K562 (cell line): ENCODE results near the gene TMED6. TPM values are rescaled to one million over a fixed set of nuclear protein-coding genes. Genes with fewer than 3 reads are reported as not detected.

ENCODE experiments used
- ATF7 ChIP-seq: fragments of 450-650 bp; IDR thresholded peaks from 2 replicates; pipeline ENCODE4 v1.7.1; 2014; ENCODE audit warnings: mild to moderate bottlenecking, moderate library complexity
- CHD1 ChIP-seq: fragments of 200-600 bp; sonication (generic); IDR thresholded peaks from one replicate; pipeline ENCODE4 v1.6.1; 2012; ENCODE audit warnings: mild to moderate bottlenecking, moderate library complexity, low read length, inconsistent platforms
- E4F1 ChIP-seq: fragments of 250-450 bp; sonication (Bioruptor Pico); IDR thresholded peaks from 2 replicates; pipeline ENCODE4 v1.5.0; 2021; ENCODE audit warnings: mild to moderate bottlenecking, borderline replicate concordance
- HMGN3 ChIP-seq: IDR thresholded peaks from 2 replicates; pipeline ENCODE4 v1.6.1; 2011; ENCODE audit warnings: borderline replicate concordance, low read depth, mild to moderate bottlenecking, mixed read lengths, low read length; ENCODE audit not compliant: insufficient read length; ENCODE audit errors: extremely low read depth
- MLLT1 ChIP-seq, 2 experiments: fragments of 450-650 bp; IDR thresholded peaks; 2 replicates each; pipeline ENCODE4 v1.6.1; 2016
- POLR2G ChIP-seq: fragments of 200-400 bp; formaldehyde crosslinking; IDR thresholded peaks from 2 replicates; pipeline ENCODE4 v1.6.1; 2017; ENCODE audit warnings: low read depth, mild to moderate bottlenecking, antibody characterized with exemption, low read length, moderate library complexity
- RBM22 ChIP-seq: fragments of 200-400 bp; formaldehyde crosslinking; IDR thresholded peaks from 2 replicates; pipeline ENCODE4 v1.6.1; 2018; ENCODE audit warnings: low read length, low read depth; ENCODE audit not compliant: poor library complexity, severe bottlenecking
- THRA ChIP-seq: fragments of 450-650 bp; IDR thresholded peaks from 2 replicates; pipeline ENCODE4 v1.6.1; 2017; ENCODE audit warnings: mild to moderate bottlenecking, moderate library complexity
- XRCC3 ChIP-seq: fragments of 450-650 bp; IDR thresholded peaks from 2 replicates; pipeline ENCODE4 v1.6.1; 2017; ENCODE audit warnings: mild to moderate bottlenecking, moderate library complexity
- ZKSCAN1 ChIP-seq: fragments of 150-350 bp; IDR thresholded peaks from 2 replicates; pipeline ENCODE4 v1.6.1; 2016; ENCODE audit warnings: low read depth, low read length
- ZNF24 ChIP-seq: fragments of 450-650 bp; IDR thresholded peaks from 2 replicates; pipeline ENCODE4 v1.6.1; 2016
- polyA plus RNA-seq, 8 experiments: library from polyadenylated mRNA; depleted of rRNA in 4 of 8; stranded (reverse) in 5 of 8; unstranded in 3 of 8; fragments of >200 nt; fragmentation: Nextera tagmentation in 2 of 8; fragmentation: Illumina TruSeq in 1 of 8; extraction: Ambion mirVana in 2 of 8; extraction: Trizol in 1 of 8; gene quantifications; 2 replicates each; pipeline versions ENCODE4 v1.2.1 to v1.2.3, GENCODE V29; 2011 to 2014; ENCODE audit warnings: inconsistent platforms in 1 of 8, missing spikeins in 1 of 8
- total RNA-seq, 7 experiments: library from RNA; depleted of rRNA in 6 of 7; stranded (reverse); fragments of >200 nt in 6 of 7; fragmentation: Illumina TruSeq in 2 of 7; extraction: Trizol in 2 of 7; gene quantifications; 2 replicates each; pipeline versions ENCODE4 v1.2.1 to v1.2.3, GENCODE V29; 2011 to 2021; ENCODE audit warnings: low replicate concordance in 1 of 7
- TF ChIP-seq, protein P1 (sequence below): fragments of 450-650 bp; IDR thresholded peaks from 2 replicates; pipeline ENCODE4 v1.6.1; 2016; ENCODE audit warnings: borderline replicate concordance
- TF ChIP-seq, protein P2 (sequence below), 3 experiments: IDR thresholded peaks in 2 of 3; conservative IDR thresholded peaks in 1 of 3; 2 replicates each; pipeline ENCODE4 v1.5.1; 2011 to 2012; ENCODE audit warnings: low read length in 3 of 3, mild to moderate bottlenecking in 3 of 3, control low read depth in 2 of 3, improper control_type of control experiment in 1 of 3, inconsistent platforms in 1 of 3, low read depth in 1 of 3, mixed read lengths in 1 of 3, moderate library complexity in 1 of 3; ENCODE audit not compliant: insufficient read depth in 2 of 3
- TF ChIP-seq, protein P3 (sequence below): fragments of 450-650 bp; formaldehyde crosslinking; IDR thresholded peaks from 2 replicates; pipeline ENCODE4 v1.4.0; 2020; ENCODE audit warnings: mild to moderate bottlenecking, moderate library complexity

Gene TMED6
- total and polyA plus RNA-seq, 9 of the 15 experiments (the other 6 are each of a cell fraction or from before 2014, with no cell fraction given) = 0.14 to 0.45 (median 0.25) TPM; not detected in 2

GRCh38 chr16:69311533-69312387 is 39.8 kb downstream of the TMED6 start (continued):
- TF ChIP-seq MLLT1 (IDR thresholded peaks at IDR 0.05) = no peak
- TF ChIP-seq, protein P1, sequence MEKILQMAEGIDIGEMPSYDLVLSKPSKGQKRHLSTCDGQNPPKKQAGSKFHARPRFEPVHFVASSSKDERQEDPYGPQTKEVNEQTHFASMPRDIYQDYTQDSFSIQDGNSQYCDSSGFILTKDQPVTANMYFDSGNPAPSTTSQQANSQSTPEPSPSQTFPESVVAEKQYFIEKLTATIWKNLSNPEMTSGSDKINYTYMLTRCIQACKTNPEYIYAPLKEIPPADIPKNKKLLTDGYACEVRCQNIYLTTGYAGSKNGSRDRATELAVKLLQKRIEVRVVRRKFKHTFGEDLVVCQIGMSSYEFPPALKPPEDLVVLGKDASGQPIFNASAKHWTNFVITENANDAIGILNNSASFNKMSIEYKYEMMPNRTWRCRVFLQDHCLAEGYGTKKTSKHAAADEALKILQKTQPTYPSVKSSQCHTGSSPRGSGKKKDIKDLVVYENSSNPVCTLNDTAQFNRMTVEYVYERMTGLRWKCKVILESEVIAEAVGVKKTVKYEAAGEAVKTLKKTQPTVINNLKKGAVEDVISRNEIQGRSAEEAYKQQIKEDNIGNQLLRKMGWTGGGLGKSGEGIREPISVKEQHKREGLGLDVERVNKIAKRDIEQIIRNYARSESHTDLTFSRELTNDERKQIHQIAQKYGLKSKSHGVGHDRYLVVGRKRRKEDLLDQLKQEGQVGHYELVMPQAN = peak; percentile 76
- peak; percentile 92 for TF ChIP-seq ZKSCAN1
- peak; percentile 90 for TF ChIP-seq CHD1
- no peak; the same call in 1 of the 2 replicates for TF ChIP-seq ATF7
- no peak for TF ChIP-seq XRCC3
- TF ChIP-seq RBM22 = peak; percentile 59
- TF ChIP-seq POLR2G = peak; percentile 76
- no peak for TF ChIP-seq THRA
- no peak for TF ChIP-seq E4F1 (CRISPR knock-in tag)
- TF ChIP-seq, protein P2, sequence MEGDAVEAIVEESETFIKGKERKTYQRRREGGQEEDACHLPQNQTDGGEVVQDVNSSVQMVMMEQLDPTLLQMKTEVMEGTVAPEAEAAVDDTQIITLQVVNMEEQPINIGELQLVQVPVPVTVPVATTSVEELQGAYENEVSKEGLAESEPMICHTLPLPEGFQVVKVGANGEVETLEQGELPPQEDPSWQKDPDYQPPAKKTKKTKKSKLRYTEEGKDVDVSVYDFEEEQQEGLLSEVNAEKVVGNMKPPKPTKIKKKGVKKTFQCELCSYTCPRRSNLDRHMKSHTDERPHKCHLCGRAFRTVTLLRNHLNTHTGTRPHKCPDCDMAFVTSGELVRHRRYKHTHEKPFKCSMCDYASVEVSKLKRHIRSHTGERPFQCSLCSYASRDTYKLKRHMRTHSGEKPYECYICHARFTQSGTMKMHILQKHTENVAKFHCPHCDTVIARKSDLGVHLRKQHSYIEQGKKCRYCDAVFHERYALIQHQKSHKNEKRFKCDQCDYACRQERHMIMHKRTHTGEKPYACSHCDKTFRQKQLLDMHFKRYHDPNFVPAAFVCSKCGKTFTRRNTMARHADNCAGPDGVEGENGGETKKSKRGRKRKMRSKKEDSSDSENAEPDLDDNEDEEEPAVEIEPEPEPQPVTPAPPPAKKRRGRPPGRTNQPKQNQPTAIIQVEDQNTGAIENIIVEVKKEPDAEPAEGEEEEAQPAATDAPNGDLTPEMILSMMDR (IDR thresholded peaks at IDR 0.05 in 2 of 3, conservative IDR thresholded peaks at IDR 0.05 in 1 of 3; ENCODE audit: insufficient read depth in 2 of 3, low read depth in 1 of 3, low read length in 3 of 3) = peak in 1 of 3 experiments; percentile 10; a peak in 1 of 6 replicates
- TF ChIP-seq, protein P3, sequence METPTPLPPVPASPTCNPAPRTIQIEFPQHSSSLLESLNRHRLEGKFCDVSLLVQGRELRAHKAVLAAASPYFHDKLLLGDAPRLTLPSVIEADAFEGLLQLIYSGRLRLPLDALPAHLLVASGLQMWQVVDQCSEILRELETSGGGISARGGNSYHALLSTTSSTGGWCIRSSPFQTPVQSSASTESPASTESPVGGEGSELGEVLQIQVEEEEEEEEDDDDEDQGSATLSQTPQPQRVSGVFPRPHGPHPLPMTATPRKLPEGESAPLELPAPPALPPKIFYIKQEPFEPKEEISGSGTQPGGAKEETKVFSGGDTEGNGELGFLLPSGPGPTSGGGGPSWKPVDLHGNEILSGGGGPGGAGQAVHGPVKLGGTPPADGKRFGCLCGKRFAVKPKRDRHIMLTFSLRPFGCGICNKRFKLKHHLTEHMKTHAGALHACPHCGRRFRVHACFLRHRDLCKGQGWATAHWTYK (CRISPR knock-in tag) = 0 out of 2 replicates have a peak, but pooled peaks have one; percentile 61
- TF ChIP-seq HMGN3 = peak; percentile 39
- peak; percentile 82 for TF ChIP-seq ZNF24
